Stimulated activated naive CD4-positive, alpha-beta T cell treated with Interleukin-2 at 50 U/mL for 16 hours (primary cell): ENCODE data around the gene DIRAS1.
"Not testable (repeated sequence)": the region's sequence is repeated elsewhere in the genome, so short reads cannot be mapped to it uniquely, and the experiment has no call there.

ENCODE experiments used
- DNase-seq: peaks from one replicate; lab custom pipeline; 2025; lab: John Stamatoyannopoulos, UW

Gene DIRAS1

GRCh38 chr19:2676823-2677222, 44.3 kb downstream of the DIRAS1 start:
- DNase-seq, result no peak

- no peak for DNase-seq
These were observed 45.3 kb downstream of the DIRAS1 start for GRCh38 chr19:2675892-2676291.

GRCh38 chr19:2670217-2670616, 51.0 kb downstream of the DIRAS1 start:
- no peak for DNase-seq

GRCh38 chr19:2668175-2668763, 52.9 kb downstream of the DIRAS1 start:
- no peak for DNase-seq

- DNase-seq, result not testable (repeated sequence)
These were observed 53.8 kb downstream of the DIRAS1 start for GRCh38 chr19:2667349-2667748.

GRCh38 chr19:2666344-2666994, 54.7 kb downstream of the DIRAS1 start:
- no peak for DNase-seq

- DNase-seq, result no peak
These were observed 56.1 kb downstream of the DIRAS1 start for GRCh38 chr19:2665103-2665502.
